Coronary artery (tissue), 2 donors: ENCODE results near the gene DCXR.

ENCODE experiments used
- DNase-seq: peaks from one replicate; pipeline ENCODE4 v3.0.0-alpha.2; 2017; ENCODE audit warnings: low spot score
- H3K27ac ChIP-seq, 2 donors: fragments of 200-600 bp; sonication (generic); one replicate each; pipeline ENCODE4 v1.5.1; 2016 to 2019
- H3K4me3 ChIP-seq: fragments of 200-600 bp; sonication (generic); 2 replicates; pipeline ENCODE4 v1.5.1; 2016; ENCODE audit warnings: mild to moderate bottlenecking, moderate library complexity
- TF ChIP-seq, protein P1 (sequence below): fragments of 200-600 bp; sonication (generic); IDR thresholded peaks from one replicate; pipeline ENCODE4 v1.5.1; 2019; ENCODE audit warnings: antibody characterized with exemption

DCXR gene

DNA sequence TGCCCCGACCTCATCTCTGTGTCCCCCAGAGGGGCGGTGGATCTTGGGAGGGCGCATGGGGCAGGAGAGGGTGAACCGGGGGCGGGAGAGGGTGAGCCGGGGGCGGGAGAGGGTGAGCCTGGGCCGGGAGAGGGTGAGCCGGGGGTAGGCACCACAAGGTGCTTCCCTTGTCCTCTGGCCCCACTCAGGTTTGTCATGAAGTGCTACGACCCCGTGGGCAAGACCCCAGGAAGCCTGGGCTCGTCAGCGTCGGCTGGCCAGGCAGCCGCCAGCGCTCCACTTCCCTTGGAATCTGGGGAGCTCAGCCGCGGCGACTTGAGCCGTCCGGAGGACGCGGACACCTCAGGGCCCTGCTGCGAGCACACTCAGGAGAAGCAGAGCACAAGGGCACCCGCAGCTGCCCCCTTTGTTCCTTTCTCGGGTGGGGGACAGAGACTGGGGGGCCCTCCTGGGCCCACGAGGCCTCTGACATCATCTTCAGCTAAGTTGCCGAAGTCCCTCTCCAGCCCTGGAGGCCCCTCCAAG, 41.2 kb downstream of the DCXR start:
- no peak overlapping the region for H3K27ac ChIP-seq
- TF ChIP-seq, protein P1, sequence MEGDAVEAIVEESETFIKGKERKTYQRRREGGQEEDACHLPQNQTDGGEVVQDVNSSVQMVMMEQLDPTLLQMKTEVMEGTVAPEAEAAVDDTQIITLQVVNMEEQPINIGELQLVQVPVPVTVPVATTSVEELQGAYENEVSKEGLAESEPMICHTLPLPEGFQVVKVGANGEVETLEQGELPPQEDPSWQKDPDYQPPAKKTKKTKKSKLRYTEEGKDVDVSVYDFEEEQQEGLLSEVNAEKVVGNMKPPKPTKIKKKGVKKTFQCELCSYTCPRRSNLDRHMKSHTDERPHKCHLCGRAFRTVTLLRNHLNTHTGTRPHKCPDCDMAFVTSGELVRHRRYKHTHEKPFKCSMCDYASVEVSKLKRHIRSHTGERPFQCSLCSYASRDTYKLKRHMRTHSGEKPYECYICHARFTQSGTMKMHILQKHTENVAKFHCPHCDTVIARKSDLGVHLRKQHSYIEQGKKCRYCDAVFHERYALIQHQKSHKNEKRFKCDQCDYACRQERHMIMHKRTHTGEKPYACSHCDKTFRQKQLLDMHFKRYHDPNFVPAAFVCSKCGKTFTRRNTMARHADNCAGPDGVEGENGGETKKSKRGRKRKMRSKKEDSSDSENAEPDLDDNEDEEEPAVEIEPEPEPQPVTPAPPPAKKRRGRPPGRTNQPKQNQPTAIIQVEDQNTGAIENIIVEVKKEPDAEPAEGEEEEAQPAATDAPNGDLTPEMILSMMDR = no peak
- DNase-seq = no peak
- H3K4me3 ChIP-seq = no peak overlapping the region

DNA sequence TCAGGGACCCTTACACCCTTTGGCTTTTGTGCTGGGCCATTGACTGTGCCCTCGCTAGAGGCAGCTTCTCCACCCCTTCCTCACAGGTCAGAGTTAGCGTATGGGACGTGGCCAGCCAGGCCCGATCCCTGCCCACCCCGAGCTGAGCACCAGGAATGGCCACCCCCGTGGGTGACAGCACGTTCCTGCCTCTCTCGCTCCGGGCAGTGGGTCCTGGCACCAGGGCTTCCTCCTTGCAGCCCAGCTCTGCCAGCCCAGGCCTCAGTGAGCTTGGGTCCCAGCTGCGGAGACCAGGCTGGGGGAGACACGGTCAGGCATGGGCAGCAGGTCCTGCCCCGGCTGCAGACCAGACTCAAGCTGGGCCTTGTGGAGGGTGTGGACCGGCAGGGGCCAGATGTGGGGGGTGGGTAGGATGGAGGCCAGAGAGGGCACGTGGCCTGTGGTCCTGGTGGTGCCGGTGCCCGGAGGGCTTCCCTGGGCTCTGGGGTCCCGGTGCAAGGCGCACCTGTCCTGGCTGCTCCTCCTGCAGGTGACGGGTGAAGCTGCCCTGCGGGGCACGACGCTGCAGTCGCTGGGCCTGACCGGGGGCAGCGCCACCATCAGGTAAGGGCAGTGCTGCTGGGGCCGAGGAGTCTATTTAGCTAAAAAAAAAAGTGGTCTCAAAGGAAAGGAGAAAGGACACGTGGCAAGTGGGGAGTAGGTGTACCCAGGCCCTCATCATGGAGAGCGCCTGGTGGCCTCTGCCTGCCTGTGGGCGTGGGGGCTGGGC, 41.9 kb downstream of the DCXR start:
- Histone ChIP-seq H3K27ac (no peak overlapping the region), H3K4me3 (no peak overlapping the region)
- DNase-seq = no peak
- TF ChIP-seq, protein P1 = no peak

DNA sequence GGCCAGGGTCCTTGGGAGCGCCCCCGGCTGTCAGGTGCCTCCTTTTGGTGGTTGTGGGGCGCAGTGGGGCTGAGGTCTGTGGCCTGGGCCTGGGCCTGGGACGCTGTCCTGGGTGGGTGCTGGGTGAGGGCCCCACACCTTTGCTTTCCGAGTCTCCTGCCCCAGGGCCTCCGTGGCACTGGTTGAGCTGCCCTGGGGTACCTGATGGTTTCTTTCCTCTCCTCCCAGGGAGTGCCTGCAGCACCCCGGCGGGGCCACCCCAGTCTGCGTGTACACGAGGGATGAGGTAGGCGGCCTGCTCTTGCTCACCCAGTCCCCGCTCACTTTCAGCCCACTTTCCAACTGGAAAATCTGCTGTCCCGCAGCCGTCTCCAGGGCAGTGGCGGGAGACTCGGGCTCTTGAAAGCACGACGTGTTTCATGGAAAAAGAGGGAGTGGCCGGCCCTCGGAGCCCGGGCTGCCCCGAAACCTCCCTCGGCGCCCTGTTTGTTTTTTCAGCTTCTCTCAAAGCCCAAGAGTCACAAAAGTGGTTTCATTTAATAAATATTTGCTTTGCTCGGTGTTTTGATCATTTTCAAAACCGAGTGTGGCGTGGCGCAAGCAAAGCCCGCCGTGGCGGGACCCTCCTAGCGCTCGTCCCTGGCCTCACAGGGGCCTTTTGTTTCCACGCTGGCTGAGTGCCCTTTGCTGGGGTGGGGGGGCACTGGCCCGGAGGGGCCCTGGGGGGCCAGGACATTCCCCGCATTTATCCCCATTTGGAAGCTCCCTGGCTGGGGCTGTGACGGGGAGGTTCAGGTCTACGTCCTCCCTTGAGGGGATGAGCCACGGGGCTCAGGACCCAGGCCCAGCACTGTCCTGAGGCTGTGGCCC, 42.7 kb downstream of the DCXR start:
- H3K4me3 ChIP-seq = no peak overlapping the region
- TF ChIP-seq, protein P1 = no peak
- no peak for DNase-seq
- H3K27ac ChIP-seq = no peak overlapping the region

DNA sequence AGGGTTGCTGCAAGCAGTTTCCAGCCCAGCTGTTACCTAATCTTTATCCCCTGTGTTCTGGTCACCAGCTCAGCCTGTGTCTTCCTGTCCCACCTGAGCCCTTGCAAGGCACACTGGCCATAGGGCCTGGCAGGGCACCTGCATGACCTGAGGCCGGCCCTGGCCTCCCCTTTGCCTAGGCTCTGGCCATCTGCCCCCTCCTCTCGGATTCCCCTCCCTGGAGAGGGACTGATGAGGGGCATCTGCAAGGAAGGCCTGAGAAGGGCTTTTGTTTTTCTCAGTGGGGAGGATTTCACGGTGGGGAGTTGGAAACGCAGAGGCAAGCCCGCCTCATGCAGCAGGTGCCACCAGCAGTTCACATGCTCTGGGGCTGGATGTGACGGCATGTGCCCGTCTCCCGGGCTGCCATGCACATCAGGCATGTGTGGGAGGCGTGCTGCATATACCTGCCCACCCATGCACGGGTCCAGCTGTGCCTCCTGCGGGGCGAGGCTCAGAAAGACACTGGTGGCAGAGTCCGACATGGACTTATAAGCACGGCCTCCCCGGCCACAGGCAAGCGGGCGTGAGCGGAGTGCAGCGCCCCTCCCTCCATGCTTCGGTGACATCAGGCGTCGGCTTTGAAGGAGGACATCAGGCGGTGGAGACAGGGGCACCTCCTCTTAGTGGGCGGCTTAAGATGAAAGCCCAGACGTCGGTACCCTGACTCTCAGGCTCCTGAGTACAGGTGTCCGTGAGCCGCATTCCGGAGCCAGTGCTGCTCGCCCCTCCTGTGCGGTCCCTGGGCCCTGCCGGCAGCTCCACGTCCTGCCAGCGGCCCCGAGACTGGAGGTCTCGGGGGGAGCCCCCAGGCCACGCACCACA, 43.5 kb downstream of the DCXR start:
- TF ChIP-seq, protein P1 = no peak
- no peak for DNase-seq
- no peak overlapping the region for H3K27ac ChIP-seq
- no peak overlapping the region for H3K4me3 ChIP-seq

DNA sequence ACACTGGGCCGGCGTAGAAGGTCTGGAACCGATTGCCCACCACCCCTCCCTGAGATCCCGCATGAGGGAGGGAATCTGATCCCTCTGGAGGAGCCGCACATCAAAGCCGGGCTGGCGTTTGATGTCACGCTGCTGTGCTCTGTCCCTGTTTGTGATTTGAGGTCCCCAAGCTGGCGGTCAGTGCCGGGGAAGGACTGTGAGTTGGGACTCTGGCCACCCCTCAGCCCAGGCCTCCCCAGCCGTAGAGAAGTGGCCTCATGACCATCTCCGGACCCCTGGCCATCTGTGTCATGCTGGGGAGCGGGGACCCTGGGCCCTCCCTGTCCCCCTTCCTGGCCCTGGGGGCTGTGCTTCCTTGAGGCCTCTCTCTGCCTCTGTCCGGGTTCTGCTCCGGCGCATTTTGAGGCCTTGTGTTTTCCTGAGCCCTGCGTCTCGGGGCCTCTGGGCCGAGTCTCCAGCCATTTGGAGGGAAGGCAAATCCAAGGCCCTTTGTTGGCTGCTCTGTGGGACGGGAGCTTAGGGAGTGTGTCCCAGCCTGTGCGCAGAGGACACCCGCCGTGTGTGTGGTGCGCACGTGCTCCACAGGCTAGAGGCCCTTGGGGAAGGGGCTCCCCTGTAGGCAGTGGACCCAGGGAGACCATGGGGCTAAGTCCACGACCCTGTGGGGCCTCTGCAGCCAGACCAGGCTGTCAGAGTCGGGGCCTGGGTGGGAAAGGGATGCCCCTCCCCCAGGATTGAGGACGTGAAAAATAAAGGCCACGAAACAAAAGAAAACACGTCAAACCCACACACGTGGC, 45.0 kb downstream of the DCXR start:
- Histone ChIP-seq H3K4me3 (peak overlapping the region; percentile 60), H3K27ac (peak overlapping the region in 1 of 2 donors; percentile 52)
- TF ChIP-seq, protein P1 = no peak
- DNase-seq = no peak
